ENCODE measurements around the gene NELL1.
"Not testable (repeated sequence)": the region's sequence is repeated elsewhere in the genome, so short reads cannot be mapped to it uniquely, and the experiment has no call there.

NELL1 gene

DNA sequence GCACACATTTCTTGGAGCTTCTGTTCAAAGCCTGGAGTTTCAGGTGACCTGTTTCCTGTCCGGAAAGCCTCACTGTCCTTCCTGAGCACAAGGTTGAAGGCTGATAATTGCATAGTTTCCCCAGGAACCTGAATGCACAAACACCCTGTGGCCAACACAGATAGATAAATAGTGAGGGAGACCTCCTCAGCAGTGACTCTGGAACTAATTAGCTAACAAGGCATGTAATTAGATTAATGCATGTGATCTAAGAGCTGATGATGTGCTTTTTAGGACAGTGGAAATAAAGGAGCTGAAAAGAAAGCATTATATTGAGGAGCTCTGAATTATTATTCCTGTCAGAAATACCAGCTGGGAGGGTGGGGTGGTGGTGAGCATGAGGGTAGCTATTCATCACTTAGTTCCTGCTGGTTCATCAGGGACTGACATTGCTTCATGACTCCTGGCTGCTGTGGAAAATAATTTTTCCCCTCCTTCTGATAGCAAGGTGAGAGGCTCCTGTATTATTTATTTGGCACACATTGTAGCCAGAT, 101.1 kb downstream of the NELL1 start:
- no peak for DNase-seq (ENCODE audit: low spot score)

DNA sequence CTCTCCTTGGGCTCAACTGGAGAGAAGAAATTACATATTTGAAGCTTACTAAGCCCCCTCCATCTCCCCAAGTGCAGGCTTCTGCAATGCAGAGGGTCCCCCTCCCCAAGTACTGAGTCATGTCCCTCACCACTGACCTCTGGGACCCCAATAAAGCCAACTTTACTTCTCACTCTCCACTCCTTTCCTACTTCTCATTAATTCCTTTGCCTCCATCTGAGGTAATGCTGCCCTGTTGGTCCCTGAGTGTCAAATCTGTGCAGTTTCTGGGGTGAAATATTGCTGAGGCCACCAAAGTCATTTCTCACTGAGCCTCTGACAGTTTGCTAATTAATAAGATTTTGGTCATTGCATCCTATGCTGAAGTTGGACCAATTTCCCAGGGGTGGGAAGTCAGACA, 101.6 kb downstream of the NELL1 start:
- DNase-seq (ENCODE audit: low spot score): no peak

DNA sequence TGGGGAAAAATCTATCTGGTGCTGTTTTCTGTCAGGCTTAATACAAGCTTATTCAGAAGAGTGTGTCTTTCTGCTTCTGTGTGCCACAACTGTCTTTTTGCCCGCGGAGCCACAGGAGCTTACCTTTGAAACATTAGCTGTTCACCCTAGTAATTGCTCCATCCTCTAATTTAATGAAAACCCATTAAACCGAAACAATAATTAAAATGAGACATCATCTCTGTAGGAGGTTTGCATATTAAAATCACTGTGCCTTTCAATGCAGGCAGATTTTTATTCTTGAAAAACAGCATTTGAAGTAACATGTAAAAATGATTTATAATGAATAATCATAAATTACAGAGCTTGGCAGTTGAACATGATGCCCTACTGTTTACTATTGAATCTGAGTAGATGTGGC, 102.3 kb downstream of the NELL1 start:
- DNase-seq (ENCODE audit: low spot score): no peak

GRCh38 chr11:20775331-20775730, 105.9 kb downstream of the NELL1 start:
- no peak for DNase-seq (ENCODE audit: low spot score)

GRCh38 chr11:20782775-20783174, 113.4 kb downstream of the NELL1 start:
- no peak for DNase-seq (ENCODE audit: low spot score)

GRCh38 chr11:20783220-20783619, 113.8 kb downstream of the NELL1 start:
- DNase-seq (ENCODE audit: low spot score): no peak

DNA sequence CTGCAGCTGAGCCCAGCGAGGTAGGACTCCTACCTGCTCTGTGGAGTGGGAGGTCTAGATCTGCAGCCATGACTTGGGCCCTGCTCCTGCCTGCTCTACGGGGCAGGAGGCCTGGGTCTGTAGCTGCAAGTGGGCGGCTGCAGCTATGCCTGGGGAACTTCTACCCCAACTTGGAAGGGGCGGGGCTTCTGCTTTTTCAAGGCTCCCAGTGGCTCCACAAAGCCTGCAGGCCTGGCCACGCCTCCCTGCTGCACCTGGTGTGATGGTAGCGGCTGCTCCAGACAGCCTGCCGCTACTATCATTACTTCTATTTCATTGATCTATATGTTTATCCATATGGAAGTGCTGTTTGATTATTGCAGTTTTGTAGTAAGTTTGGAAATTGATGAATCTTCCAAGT, 121.2 kb downstream of the NELL1 start:
- no peak for DNase-seq (ENCODE audit: low spot score)

DNA sequence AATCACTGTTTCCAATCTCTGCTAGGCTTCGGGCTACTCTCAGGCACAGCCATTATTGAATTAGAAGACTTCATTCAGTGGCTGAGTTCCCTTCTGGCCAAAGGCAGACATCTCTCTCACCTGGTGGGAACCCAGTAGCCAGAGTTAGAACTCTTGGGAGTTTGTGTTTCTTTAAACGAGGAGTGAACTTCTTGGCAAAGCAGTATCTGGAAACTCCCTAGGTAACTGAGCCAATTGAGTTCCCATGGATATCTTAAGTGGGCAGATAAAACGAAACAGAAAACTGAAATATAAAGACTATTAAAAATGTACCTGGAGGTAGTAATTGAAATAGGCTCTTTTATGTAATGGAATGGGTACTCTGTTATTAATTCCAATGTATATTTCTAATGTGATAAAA, 125.6 kb downstream of the NELL1 start:
- no peak for DNase-seq (ENCODE audit: low spot score)

DNA sequence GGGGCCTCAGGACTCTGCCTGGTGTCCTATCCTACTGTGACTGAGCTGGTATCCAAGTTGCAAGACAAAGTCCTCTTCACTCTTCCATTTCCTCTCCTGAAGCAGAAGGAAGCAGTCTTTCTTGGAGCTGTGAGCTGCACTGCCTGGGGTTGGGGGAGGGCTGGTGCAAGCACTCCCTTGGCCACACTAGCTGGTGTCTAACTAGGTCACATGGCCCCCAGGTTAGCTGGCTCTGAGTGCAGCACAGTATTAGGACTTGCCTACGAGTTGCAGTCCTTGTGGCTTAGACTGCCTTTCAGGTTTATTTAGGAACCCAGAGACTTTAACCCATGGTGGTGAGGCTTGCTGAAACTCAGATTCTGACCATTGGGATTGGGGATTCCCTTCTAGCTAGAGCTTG, 138.9 kb downstream of the NELL1 start:
- DNase-seq (ENCODE audit: low spot score): no peak

GRCh38 chr11:20821046-20821445, 151.7 kb downstream of the NELL1 start:
- DNase-seq (ENCODE audit: low spot score): no peak

GRCh38 chr11:20821470-20821869, 152.1 kb downstream of the NELL1 start:
- DNase-seq (ENCODE audit: low spot score): no peak

DNA sequence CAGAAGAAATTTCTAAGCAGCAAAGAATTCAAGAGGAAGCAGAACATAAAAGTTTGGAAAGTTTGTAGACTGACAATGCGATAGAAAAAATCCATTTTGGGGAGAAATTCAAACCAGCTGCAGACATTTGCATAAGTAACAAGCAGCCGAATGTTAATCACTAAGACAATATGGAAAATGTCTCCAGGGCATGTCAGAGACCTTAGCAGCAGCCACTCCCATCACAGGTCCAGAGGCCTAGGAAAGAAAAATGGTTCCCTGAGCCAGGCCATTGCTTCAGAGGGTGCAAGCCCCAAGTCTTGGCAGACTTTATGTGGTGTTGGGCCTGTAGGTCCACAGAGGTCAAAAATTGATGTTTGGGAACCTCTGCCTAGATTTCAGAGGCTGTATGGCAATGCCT, 155.4 kb downstream of the NELL1 start:
- DNase-seq (ENCODE audit: low spot score): no peak

- DNase-seq (ENCODE audit: low spot score): no peak
Observed at GRCh38 chr11:20835561-20835960, 166.2 kb downstream of the NELL1 start.

- no peak for DNase-seq (ENCODE audit: low spot score)
Observed at GRCh38 chr11:20839231-20839630, 169.8 kb downstream of the NELL1 start.

DNA sequence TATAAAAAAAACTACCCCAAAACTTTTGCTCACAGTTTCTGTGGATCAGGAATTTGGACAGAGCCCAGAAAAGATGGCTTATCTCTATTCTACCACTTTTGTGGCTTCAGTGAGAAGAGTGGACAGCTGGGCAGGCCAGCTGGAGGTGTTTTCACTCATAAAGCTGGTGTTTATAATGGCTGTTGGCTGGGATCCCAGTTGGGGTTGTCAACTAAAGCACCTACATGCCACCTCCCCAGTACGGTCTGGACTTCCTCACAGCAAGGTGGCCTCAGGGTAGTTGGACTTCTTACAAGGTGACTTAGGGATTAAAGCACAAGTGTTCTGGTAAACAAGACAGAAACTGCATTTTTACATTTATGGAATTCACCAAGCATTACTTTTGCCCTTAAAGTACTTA, 171.0 kb downstream of the NELL1 start:
- DNase-seq (ENCODE audit: low spot score): no peak

DNA sequence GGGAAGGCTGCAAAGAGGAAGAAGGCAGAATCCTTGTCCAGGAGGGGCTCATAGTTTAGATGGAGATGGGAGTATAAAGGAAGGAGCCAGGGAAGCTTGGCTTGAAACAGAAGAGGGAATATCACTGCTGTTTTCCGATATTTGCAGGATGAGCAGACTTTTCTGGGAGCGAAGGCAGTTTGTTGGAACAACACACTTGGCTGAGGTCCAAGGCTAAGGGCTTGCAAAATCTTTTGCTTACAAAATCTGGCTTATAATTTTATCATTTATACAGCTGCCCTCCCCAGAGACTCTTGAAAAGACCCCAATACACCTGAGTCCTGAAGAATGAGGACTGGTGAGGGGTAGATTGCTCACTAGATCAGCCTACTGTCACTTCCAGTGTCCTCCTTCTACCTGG, 174.8 kb downstream of the NELL1 start:
- no peak for DNase-seq (ENCODE audit: low spot score)

DNA sequence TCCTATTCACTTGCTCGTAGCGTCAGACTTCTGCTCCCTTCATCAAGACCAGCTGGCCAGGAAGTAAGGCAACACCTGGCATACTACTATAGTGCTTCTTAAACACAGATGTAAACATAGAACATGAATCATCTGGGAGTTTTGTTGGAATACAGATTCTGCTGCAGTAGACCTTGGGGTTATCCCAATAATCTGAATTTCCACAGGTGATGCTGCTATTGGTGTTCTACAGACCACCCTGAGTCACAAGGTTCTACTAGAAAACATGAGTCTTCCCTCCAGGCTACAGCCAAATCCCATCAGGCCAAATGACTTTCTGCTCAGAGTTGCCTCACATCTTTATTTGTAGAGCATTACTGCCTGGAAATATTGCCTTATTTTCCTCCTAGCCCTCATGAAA, 175.2 kb downstream of the NELL1 start:
- DNase-seq (ENCODE audit: low spot score): no peak

- no peak for DNase-seq (ENCODE audit: low spot score)
Observed at GRCh38 chr11:20854215-20854955, 185.0 kb downstream of the NELL1 start.

DNA sequence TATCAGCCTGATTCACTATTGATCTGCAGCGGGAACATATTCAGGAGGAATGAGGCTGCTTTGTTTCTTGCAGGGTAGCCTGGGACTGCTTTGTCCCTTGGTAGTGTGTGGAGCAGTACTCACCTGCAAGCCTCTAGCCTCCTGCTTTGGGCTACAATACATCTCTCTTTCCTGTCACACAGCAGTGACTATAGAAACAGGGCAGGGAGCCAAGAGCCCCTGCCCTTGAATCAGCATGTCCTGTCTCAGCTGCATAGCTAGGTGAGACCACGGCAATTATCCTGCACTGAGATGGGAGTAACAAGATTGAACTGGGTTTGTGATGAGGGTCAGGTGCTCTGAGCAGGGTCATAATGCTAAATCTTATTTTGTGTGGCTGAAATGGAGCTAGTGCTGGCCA, 191.9 kb downstream of the NELL1 start:
- DNase-seq (ENCODE audit: low spot score): no peak

DNA sequence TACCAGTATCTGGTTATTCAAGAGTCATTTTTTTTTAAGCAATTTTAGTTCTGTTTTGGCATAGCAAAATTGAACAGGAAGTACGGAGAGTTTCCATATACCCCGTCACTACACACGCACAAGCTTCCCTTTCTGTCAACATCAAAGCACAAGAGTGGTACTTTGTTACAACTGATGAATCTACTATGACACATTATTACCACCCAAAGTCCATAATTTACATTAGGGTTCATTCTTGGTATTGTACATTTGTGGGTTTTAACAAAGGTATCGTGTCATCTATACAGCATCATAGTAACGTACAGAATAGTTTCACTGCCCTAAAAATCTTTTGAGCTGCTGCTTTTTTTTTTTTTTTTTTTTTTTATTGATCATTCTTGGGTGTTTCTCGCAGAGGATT, 192.9 kb downstream of the NELL1 start:
- not testable (repeated sequence) for DNase-seq (ENCODE audit: low spot score)

DNA sequence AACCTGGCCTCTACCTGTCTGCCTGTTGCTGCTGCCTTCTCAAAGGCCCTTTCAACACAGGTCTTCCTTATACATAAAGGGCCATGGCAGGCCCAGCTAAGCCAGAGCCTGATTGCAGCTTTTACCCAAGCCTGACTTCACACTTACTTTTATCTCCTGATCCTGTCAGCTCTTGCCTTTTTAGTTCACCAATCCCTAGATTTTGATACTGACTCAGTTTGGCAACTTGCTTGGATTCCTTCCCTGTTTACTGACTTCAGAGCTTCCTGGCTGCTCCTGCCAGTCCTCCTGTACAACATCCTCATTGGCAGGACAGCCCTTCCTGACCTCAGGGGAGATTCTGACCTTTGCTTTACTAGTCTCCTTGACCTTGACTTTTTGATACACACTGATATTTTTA, 195.2 kb downstream of the NELL1 start:
- no peak for DNase-seq (ENCODE audit: low spot score)

DNA sequence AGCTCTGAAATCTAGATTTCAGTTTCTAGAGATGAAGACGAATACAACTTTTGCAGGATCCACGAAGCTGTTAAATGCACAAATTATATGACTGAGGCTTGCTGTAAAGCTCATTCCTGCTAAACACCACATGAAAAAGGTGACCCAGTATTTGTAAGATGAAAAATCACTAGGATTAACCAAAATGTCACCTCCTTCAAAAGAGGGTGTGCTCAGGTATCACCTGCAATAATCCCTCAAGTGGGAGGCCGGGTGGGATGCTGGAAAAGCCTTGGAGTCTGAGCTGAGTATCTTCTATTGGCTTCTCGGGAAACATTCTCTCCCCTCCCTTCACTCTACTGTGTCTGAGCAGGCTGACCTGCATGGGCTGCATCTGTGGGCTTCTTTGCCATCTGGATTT, 195.8 kb downstream of the NELL1 start:
- DNase-seq (ENCODE audit: low spot score): no peak

DNA sequence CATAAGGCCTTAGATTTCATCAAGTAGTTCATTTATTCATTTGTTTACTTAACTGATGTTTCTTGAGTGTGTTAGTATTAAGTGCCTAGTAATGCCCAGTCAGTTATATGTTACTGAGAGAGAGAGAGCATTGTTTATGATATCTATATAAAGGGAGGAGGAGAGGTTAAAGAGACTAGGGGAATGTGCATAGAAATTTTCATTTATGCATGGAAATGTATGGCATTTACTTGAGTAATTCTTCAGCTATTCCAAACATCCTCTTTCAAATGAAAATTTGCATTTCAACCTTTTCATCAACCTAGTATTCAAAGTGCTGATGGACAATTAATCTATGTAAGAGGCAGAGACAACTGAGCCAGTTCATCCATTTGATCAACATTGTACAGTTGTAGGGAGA, 199.7 kb downstream of the NELL1 start:
- no peak for DNase-seq (ENCODE audit: low spot score)

DNA sequence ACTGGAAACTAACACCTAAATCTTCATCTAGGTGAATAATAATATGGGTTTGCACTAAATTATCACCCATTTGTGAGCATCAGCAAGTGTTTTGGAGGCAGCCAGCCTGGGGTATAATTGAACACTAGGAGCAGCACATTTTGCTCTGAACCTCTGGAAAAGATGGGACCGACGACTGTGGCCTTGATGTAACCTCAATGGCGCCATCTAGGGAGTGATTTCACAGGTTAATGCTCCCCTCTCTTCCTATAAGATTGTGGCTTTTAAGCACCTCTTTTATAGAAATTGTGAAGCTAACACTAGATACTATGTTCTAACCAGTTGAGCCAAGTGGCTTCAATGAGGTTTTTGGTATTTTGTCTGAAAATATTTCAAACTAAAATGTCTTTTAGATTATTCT, 203.7 kb downstream of the NELL1 start:
- no peak for DNase-seq (ENCODE audit: low spot score)

Measured in left forelimb (tissue), 1 donor.